HEK293 (cell line): Measurements from ENCODE around the gene CLEC19A.

ENCODE experiments used
- CTCF ChIA-PET: fragments of 350-600 bp; formaldehyde crosslinking; extraction: SDS; loops from one replicate; lab custom pipeline; 2021; ENCODE audit warnings: antibody characterized with exemption; lab: Yijun Ruan, JAX
- POLR2A ChIA-PET: fragments of 300-600 bp; formaldehyde crosslinking; extraction: SDS; loops from one replicate; lab custom pipeline; 2020; ENCODE audit warnings: antibody characterized with exemption, inconsistent platforms; lab: Yijun Ruan, JAX
- H3K27ac ChIP-seq: fragments of 200-500 bp; sonication (Bioruptor generic); 2 replicates; pipeline ENCODE4 v1.5.1; 2014; ENCODE audit warnings: low read depth, low read length, control low read depth, inconsistent platforms; ENCODE audit errors: extremely low read depth
- H3K36me3 ChIP-seq, 2 experiments: fragments of 200-500 bp in 1 of 2; sonication (Bioruptor generic) in 1 of 2; 1 replicate in 1 of 2; 2 replicates in 1 of 2; pipeline ENCODE4 v1.5.1; 2014 to 2017; ENCODE audit warnings: inconsistent platforms in 2 of 2, low read length in 2 of 2; ENCODE audit not compliant: control insufficient read depth in 2 of 2, insufficient read depth in 1 of 2
- H3K4me1 ChIP-seq: fragments of 200-500 bp; sonication (Bioruptor generic); 2 replicates; pipeline ENCODE4 v1.5.1; 2014; ENCODE audit warnings: mild to moderate bottlenecking, low read length, inconsistent platforms; ENCODE audit not compliant: control insufficient read depth, insufficient read depth
- H3K4me3 ChIP-seq: 2 replicates; pipeline ENCODE4 v1.5.1; 2011; ENCODE audit warnings: low read depth, mild to moderate bottlenecking, control low read depth, low read length, moderate library complexity
- H3K9me3 ChIP-seq: fragments of 200-500 bp; sonication (Bioruptor generic); 2 replicates; pipeline ENCODE4 v1.5.1; 2014; ENCODE audit warnings: low read depth, low read length, inconsistent platforms; ENCODE audit not compliant: control insufficient read depth, insufficient read depth
- BCL11B ChIP-seq: fragments of 450-650 bp; formaldehyde crosslinking; IDR thresholded peaks from 2 replicates; pipeline ENCODE4 v1.5.1; 2016; ENCODE audit warnings: low read depth, missing biosample characterization, missing genetic modification characterization
- GLIS1 ChIP-seq: fragments of 450-650 bp; formaldehyde crosslinking; IDR thresholded peaks from 2 replicates; pipeline ENCODE4 v1.5.1; 2016; ENCODE audit warnings: missing biosample characterization, missing genetic modification characterization
- MEIS1 ChIP-seq: sonication (generic); formaldehyde crosslinking; IDR thresholded peaks from 2 replicates; pipeline ENCODE4 v1.8.1; 2022; ENCODE audit warnings: missing genetic modification reagents, mild to moderate bottlenecking, borderline replicate concordance
- SCRT2 ChIP-seq: fragments of 450-650 bp; formaldehyde crosslinking; IDR thresholded peaks from 2 replicates; pipeline ENCODE4 v1.5.1; 2016; ENCODE audit warnings: missing biosample characterization, missing genetic modification characterization
- TCF7L2 ChIP-seq: IDR thresholded peaks from 2 replicates; pipeline ENCODE4 v1.6.1; 2011; ENCODE audit warnings: low read depth, mild to moderate bottlenecking, inconsistent platforms, low read length, moderate library complexity, borderline replicate concordance
- YY1 ChIP-seq: fragments of 450-650 bp; formaldehyde crosslinking; IDR thresholded peaks from 2 replicates; pipeline ENCODE4 v1.5.1; 2018; ENCODE audit warnings: missing biosample characterization, missing genetic modification characterization
- YY2 ChIP-seq: fragments of 450-650 bp; formaldehyde crosslinking; IDR thresholded peaks from 2 replicates; pipeline ENCODE4 v1.5.1; 2016; ENCODE audit warnings: missing biosample characterization, missing genetic modification characterization
- ZBTB21 ChIP-seq: fragments of 450-650 bp; formaldehyde crosslinking; IDR thresholded peaks from 2 replicates; pipeline ENCODE4 v1.5.1; 2017; ENCODE audit warnings: missing biosample characterization, missing genetic modification characterization
- ZBTB44 ChIP-seq: fragments of 450-650 bp; IDR thresholded peaks from 2 replicates; pipeline ENCODE4 v1.5.1; 2018; ENCODE audit warnings: missing biosample characterization, mild to moderate bottlenecking, missing genetic modification characterization
- ZFHX2 ChIP-seq: fragments of 450-650 bp; formaldehyde crosslinking; conservative IDR thresholded peaks from 2 replicates; pipeline ENCODE4 v1.5.1; 2016; ENCODE audit warnings: missing biosample characterization, missing genetic modification characterization
- ZNF114 ChIP-seq: fragments of 450-650 bp; formaldehyde crosslinking; IDR thresholded peaks from 2 replicates; pipeline ENCODE4 v1.5.0; 2017; ENCODE audit warnings: missing biosample characterization, missing genetic modification characterization
- ZNF155 ChIP-seq: fragments of 450-650 bp; formaldehyde crosslinking; IDR thresholded peaks from 2 replicates; pipeline ENCODE4 v1.5.1; 2016; ENCODE audit warnings: missing biosample characterization, missing genetic modification characterization
- ZNF184 ChIP-seq: fragments of 450-650 bp; IDR thresholded peaks from 2 replicates; pipeline ENCODE4 v1.5.1; 2018; ENCODE audit warnings: missing biosample characterization, mild to moderate bottlenecking, missing genetic modification characterization
- ZNF335 ChIP-seq: fragments of 450-650 bp; formaldehyde crosslinking; conservative IDR thresholded peaks from 2 replicates; pipeline ENCODE4 v1.5.1; 2016; ENCODE audit warnings: missing biosample characterization, missing genetic modification characterization
- ZNF37A ChIP-seq: fragments of 450-650 bp; IDR thresholded peaks from 2 replicates; pipeline ENCODE4 v1.5.1; 2018; ENCODE audit warnings: missing biosample characterization, missing genetic modification characterization
- ZNF391 ChIP-seq: fragments of 450-650 bp; formaldehyde crosslinking; IDR thresholded peaks from 2 replicates; pipeline ENCODE4 v1.5.1; 2016; ENCODE audit warnings: low read depth, missing biosample characterization, missing genetic modification characterization, borderline replicate concordance
- ZNF404 ChIP-seq: fragments of 450-650 bp; formaldehyde crosslinking; IDR thresholded peaks from 2 replicates; pipeline ENCODE4 v1.5.1; 2017; ENCODE audit warnings: missing biosample characterization, missing genetic modification characterization
- ZNF423 ChIP-seq: fragments of 450-650 bp; formaldehyde crosslinking; IDR thresholded peaks from 2 replicates; pipeline ENCODE4 v1.5.1; 2016; ENCODE audit warnings: missing biosample characterization, missing genetic modification characterization
- ZNF501 ChIP-seq: fragments of 450-650 bp; formaldehyde crosslinking; IDR thresholded peaks from 2 replicates; pipeline ENCODE4 v1.5.1; 2016; ENCODE audit warnings: missing biosample characterization, missing genetic modification characterization
- ZNF549 ChIP-seq: fragments of 450-650 bp; IDR thresholded peaks from 2 replicates; pipeline ENCODE4 v1.5.1; 2018; ENCODE audit warnings: missing biosample characterization, missing genetic modification characterization, mild to moderate bottlenecking, inconsistent platforms, moderate library complexity
- ZNF621 ChIP-seq: fragments of 450-650 bp; formaldehyde crosslinking; IDR thresholded peaks from 2 replicates; pipeline ENCODE4 v1.5.1; 2017; ENCODE audit warnings: missing biosample characterization, missing genetic modification characterization
- ZNF623 ChIP-seq: fragments of 450-650 bp; formaldehyde crosslinking; IDR thresholded peaks from 2 replicates; pipeline ENCODE4 v1.5.1; 2016; ENCODE audit warnings: missing biosample characterization, missing genetic modification characterization
- ZNF658 ChIP-seq: fragments of 450-650 bp; formaldehyde crosslinking; IDR thresholded peaks from 2 replicates; pipeline ENCODE4; 2016; ENCODE audit warnings: missing biosample characterization, missing genetic modification characterization
- ZNF664 ChIP-seq: fragments of 450-650 bp; formaldehyde crosslinking; IDR thresholded peaks from 2 replicates; pipeline ENCODE4 v1.5.1; 2016; ENCODE audit warnings: missing biosample characterization, missing genetic modification characterization
- ZNF777 ChIP-seq: fragments of 450-650 bp; formaldehyde crosslinking; IDR thresholded peaks from 2 replicates; pipeline ENCODE4 v1.5.1; 2017; ENCODE audit warnings: missing biosample characterization, missing genetic modification characterization, borderline replicate concordance
- ZNF791 ChIP-seq: fragments of 450-650 bp; formaldehyde crosslinking; IDR thresholded peaks from 2 replicates; pipeline ENCODE4 v1.5.1; 2016; ENCODE audit warnings: missing biosample characterization, missing genetic modification characterization
- ZNF843 ChIP-seq: fragments of 450-650 bp; formaldehyde crosslinking; IDR thresholded peaks from 2 replicates; pipeline ENCODE4 v1.5.1; 2016; ENCODE audit warnings: missing biosample characterization, missing genetic modification characterization
- TF ChIP-seq, protein P1 (sequence below): fragments of 450-650 bp; formaldehyde crosslinking; conservative IDR thresholded peaks from 2 replicates; pipeline ENCODE4 v1.5.1; 2016; ENCODE audit warnings: low read depth, missing biosample characterization, missing genetic modification characterization

Gene CLEC19A

DNA sequence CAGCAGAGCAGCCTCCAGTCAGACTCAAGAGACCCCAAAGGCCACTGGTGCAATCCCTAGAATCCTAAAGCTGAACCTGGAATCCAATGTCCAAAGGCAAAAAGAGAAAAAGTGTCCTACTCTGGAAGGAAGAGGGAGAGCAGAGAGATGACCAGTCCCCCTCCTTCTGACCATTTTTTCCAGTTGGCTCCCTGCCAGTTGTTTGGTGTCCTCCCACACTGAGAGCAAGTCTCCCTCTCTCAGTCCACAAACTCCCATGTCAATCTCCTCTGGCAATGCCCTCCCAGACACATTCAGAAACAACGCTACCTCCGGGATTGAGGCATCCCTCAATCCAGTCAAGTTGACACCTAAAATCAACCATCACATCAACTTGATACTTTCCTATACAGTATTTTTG is 4.3 kb upstream of the CLEC19A start:
- Histone ChIP-seq H3K36me3 (no peaks in the 10 kb centered on the region), H3K4me1 (no peaks in the 10 kb centered on the region), H3K9me3 (no peaks in the 10 kb centered on the region), H3K4me3 (no peak overlapping the region), H3K27ac (no peak overlapping the region)
- TF ChIP-seq ZBTB21 (no peak), TCF7L2 (no peak), MEIS1 (CRISPR knock-in tag) (no peak), ZNF549 (tag by site-specific recombination) (no peak), ZNF621 (no peak), ZNF664 (tag by site-specific recombination) (no peak)
- ChIA-PET CTCF (interaction anchor here (0.7 kb wide), 1 partner anchor 87 kb away, joined by 4 read pairs; no protein-coding TSS in a partner anchor), POLR2A (no interaction called here)

- POLR2A ChIA-PET = no interaction called here
- Histone ChIP-seq H3K4me3 (no peak overlapping the region), H3K27ac (no peak overlapping the region), H3K4me1 (no peaks in the 10 kb centered on the region), H3K9me3 (no peaks in the 10 kb centered on the region), H3K36me3 (no peaks in the 10 kb centered on the region)
- no peak for TF ChIP-seq ZNF777
- no peak for TF ChIP-seq ZNF155 (tag by site-specific recombination)
- no peak for TF ChIP-seq ZNF114
- TF ChIP-seq SCRT2 = no peak
- no peak for TF ChIP-seq ZNF37A (tag by site-specific recombination)
- TF ChIP-seq ZNF623 (tag by site-specific recombination) = no peak
- no peak for TF ChIP-seq ZNF423 (tag by site-specific recombination)
- no peak for TF ChIP-seq YY2
- no peak for TF ChIP-seq ZNF843
- TF ChIP-seq ZFHX2 (tag by site-specific recombination) = no peak
- TF ChIP-seq, protein P1, sequence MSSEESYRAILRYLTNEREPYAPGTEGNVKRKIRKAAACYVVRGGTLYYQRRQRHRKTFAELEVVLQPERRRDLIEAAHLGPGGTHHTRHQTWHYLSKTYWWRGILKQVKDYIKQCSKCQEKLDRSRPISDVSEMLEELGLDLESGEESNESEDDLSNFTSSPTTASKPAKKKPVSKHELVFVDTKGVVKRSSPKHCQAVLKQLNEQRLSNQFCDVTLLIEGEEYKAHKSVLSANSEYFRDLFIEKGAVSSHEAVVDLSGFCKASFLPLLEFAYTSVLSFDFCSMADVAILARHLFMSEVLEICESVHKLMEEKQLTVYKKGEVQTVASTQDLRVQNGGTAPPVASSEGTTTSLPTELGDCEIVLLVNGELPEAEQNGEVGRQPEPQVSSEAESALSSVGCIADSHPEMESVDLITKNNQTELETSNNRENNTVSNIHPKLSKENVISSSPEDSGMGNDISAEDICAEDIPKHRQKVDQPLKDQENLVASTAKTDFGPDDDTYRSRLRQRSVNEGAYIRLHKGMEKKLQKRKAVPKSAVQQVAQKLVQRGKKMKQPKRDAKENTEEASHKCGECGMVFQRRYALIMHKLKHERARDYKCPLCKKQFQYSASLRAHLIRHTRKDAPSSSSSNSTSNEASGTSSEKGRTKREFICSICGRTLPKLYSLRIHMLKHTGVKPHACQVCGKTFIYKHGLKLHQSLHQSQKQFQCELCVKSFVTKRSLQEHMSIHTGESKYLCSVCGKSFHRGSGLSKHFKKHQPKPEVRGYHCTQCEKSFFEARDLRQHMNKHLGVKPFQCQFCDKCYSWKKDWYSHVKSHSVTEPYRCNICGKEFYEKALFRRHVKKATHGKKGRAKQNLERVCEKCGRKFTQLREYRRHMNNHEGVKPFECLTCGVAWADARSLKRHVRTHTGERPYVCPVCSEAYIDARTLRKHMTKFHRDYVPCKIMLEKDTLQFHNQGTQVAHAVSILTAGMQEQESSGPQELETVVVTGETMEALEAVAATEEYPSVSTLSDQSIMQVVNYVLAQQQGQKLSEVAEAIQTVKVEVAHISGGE (tag by site-specific recombination) = no peak
- TF ChIP-seq ZBTB44 = no peak
- TF ChIP-seq GLIS1 (tag by site-specific recombination) = no peak
- no peak for TF ChIP-seq ZNF184
- CTCF ChIA-PET = no interaction called here
Measured at GRCh38 chr16:19282101-19282500, 3.4 kb upstream of the CLEC19A start.

DNA sequence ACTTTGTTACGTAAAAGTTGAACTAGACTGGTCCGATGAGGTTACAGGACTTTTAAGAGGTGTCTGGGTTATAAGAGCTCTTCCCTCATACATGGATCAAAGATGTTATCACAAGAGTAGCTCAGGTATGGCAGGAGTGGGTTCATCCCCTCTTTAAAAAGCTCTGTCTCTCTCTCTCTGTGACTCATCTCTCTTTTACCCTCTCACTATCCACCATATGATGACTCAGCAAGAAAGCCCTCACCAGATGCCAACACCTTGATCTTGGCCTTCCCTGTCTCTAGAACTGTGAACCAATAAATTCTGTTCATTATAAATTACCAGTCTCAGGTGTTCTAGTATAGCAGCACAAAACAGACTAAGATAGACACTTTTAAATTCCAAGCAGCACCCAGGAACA is 1.9 kb upstream of the CLEC19A start:
- Histone ChIP-seq H3K27ac (no peak overlapping the region), H3K9me3 (no peaks in the 10 kb centered on the region), H3K4me1 (no peaks in the 10 kb centered on the region), H3K4me3 (no peak overlapping the region), H3K36me3 (no peaks in the 10 kb centered on the region)
- POLR2A ChIA-PET = no interaction called here
- CTCF ChIA-PET = interaction anchor here (0.6 kb wide), 1 partner anchor 303 kb away, joined by 3 read pairs; no protein-coding TSS in a partner anchor
- TF ChIP-seq ZNF501 (tag by site-specific recombination) = no peak
- no peak for TF ChIP-seq ZNF791 (tag by site-specific recombination)
- TF ChIP-seq ZNF335 (tag by site-specific recombination) = no peak
- TF ChIP-seq YY1 (tag by site-specific recombination) = no peak
- TF ChIP-seq BCL11B (tag by site-specific recombination) = no peak
- TF ChIP-seq ZNF404 (tag by site-specific recombination) = no peak
- TF ChIP-seq ZNF658 (tag by site-specific recombination) = no peak
- no peak for TF ChIP-seq ZNF391 (tag by site-specific recombination)
